Measurements from ENCODE around the gene PAQR8.

The PAQR8 gene

DNA sequence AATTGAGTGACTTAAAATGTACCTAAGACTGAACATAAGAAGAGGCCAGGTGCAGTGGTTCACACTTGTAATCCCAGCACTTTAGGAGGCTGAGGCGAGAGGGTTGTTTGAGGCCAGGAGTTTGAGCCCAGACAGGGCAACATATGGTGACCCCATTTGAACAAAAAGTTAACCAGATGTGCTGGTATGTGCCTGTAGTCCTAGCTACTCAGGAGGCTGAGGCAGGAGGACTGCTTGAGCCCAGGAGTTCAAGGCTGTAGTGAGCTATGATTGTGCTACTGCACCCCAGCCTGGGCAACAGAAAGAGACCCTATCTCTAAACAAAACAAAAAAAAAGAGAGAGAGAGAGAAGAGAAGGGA, 10.1 kb upstream of the PAQR8 start:
- no peak for DNase-seq

DNA sequence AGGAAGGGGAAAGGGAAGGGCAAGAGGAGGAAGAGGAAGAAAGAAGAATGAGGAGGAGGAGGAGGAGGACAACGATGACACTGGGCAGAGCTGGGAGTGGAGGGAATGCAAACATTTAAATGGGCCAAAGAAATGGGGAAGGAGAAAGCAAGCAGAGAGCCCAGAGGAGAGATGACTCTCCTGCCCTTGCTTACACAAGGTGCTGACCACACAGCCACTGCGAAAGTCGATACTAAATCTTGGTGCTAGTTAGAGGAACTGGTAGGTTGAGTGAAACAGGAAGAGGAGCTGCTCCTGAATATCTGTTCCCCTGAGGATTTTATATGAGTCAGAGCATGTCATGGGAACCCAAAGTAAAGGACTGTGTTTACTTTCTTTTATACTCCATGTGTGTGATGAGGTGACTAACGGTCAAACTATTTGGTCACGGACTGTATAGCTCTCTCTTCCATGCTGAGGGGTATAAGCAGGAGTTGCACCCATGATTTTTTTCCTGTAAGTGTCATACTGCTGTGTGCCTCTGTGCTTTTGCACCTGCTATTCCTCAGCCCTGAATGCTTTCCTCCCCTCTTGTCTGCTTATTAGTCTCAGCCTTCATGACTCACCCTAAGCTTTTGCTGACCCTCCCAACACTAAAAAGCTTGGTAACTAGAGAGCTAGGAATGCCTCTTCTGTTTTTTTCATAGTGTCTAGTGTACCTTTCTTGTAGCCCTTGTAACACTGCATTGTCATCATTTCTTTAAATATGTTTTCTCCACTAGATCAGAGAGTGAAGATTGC, 9.5 kb upstream of the PAQR8 start:
- no peak for DNase-seq

DNA sequence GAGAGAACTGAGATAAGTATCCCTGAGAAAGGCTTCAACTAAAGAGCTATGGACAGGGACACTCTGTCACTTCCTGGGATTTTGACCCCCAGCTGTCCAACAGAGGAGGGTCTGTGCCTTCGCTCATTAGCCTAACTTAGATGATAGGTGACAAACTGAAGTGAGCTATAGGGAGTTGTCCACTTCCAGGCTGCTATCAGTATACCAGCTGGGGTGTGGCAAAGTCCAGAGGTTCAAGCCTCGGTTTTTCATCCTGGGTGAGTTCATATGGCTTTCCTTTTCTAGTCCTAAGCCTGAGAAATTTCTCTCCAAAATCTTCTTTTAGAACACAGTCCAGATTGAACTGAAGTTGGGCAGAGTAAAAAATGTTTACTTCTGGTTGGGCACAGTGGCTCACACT, 5.9 kb upstream of the PAQR8 start:
- DNase-seq = no peak

DNA sequence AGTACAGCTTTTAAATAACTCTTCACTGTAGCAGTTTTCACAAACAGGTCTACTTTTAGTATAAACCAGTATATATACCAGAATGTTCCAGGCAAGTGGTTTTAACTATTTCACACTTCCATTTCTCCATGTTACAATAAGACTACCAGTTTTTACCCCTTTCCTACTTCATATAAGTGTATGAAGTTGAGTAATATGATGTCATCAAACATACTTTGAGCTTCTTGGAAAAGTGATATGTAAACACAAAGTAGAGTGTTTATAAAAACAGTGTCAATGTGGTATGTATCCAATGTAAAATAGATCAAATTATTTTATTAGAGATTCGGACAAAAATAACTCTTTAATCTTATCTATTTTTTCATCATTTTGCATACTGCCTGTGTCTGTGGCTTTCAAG, 2.5 kb upstream of the PAQR8 start:
- DNase-seq = no peak

DNA sequence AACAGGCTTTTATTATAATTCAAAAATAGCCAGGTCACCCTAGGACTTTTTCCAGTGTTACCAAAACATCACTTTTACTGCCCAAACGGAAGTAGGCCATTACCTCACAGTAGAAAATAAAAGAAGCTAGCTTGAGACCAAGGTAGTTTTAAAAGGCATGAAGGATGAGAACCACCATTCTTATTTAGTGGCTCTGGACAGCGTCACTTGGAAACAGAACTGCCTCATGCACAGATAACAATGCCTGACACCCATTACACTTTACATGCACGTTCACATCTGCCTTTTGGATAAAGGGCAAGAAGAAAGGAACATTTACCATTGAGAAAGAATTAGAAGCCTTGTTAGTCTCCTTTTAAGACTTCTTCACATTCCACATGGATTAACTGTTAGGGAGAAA, 1.9 kb upstream of the PAQR8 start:
- DNase-seq = no peak

DNA sequence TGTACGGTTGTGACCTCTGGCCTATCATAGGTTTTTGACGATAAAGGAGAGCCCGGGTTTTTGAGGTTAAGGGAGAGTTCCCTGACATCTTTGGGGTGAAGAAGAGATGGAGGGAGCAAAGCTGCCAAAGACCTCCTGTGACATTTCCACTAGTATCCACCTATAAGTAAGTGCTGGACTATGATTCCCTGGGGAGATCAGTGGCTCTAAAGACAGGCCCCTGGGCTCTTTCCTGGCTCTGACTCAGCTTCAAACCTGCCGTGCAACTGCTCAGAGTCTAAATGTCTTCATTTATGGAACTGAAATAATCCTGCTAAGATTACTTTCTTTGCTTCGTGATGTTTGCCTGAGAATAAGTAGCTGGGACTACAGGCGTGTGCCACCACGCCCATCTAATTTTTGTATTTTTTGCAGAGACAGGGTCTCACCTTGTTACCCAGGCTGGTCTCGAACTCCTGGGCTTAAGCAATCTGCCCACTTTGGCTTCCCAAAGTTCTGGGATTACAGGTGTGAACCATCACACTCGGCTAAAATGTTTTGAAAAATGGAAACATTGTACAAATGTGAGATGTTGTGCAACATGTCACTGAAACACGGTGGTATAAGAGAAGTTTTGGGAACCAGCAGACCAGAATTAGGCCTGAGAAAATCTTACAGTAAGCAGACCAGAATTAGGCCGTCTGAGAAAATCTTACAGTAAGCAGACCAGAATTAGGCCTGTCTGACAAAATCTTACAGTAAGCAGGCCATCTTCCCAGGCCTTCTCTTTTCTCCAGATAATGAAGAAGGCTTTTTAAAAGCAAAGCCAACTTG, 1.1 kb upstream of the PAQR8 start:
- DNase-seq = no peak

DNA sequence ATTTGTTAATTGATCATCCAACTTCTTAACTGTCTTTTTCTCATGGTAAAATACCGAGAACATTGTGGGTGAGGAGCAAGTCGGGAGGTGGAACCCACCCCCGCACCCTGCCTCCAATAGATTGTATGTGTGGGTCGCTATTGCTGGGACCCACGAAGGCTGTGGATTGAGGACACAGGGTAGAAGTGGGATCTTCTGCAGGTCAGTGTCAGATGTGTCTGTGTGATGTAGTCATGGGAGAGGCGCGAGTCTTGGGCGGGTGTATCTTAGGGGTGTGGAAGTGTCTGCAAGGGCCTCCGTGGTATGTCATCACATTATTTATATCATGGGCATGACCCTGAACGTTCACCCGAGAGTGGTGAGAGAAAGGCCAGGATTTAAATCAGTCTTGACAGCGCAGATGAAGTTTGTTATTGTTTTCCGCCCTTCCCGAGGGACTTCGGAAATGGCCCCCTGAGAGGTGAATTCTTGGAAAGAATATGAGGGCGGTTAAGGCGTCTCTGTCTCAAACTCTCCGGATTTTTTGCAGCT, 472 bp upstream of the PAQR8 start:
- no peak for DNase-seq

DNA sequence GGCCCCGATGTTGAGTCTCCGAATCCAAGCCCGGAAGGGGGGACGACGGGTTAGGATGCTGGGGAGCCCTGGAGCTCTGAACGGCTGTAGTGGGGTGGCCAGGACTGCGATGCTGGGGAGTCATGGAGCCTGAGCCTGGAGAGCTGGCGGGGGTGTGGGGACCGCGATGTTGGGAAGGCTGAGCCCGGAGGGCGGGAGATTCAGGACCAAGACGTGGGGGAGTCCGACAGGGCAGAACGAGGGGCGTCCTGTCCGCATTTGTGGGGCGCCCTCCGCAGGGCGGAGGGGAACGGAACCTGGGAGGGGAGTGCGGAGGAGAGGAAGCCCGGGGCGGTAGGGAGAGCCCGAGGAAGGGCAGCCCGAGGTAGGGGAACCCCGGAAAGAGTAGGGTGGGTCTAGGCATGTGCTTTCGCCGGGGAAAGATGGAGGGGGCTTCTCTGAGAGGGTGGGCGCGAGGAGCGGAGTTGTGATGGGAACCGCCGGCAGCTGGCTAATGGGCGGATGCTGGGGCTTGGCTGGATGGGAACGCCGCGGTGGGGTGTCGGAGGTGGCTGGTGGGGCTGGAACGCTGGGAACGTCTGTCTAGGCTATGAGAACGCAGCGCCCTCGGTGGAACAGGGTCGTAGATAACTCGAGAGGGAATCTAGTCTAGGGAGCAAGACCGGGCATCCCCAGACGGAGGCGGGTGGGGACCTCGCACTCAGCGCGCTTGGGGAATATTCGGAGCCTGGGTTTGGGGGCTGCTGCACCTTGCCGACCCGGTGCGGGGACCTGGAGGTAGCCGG, 684 bp downstream of the PAQR8 start:
- DNase-seq = peak; percentile 25

DNA sequence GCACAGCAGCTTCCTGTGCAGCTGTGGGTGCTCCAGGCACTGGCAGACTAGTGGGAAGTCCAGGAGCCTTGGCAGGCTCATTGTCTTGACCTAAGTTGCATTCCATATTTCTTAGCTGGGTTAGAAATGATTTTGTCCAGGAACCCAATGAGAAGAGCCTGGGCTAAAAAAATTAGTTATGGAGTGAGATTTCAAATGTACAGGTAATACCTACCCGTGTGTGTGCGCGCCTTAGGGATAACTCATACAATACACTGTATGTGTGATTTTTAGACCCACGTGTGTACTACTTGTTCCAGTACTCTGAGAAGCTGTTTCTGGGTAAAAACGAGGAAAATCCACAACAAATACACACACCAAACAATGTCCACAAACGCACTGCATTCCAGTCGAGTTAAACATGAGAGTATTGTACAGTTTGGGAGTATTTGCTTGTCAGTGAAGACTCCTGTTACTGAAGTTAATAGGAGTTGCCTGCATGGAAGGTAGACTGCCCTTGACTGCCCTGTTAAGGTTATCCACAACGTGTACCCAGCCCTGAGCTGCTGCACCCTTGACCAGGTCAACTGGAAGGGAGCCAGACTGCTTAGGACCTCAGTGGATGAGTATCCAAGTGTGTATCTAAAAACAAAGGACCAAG, 1.4 kb downstream of the PAQR8 start:
- no peak for DNase-seq

DNA sequence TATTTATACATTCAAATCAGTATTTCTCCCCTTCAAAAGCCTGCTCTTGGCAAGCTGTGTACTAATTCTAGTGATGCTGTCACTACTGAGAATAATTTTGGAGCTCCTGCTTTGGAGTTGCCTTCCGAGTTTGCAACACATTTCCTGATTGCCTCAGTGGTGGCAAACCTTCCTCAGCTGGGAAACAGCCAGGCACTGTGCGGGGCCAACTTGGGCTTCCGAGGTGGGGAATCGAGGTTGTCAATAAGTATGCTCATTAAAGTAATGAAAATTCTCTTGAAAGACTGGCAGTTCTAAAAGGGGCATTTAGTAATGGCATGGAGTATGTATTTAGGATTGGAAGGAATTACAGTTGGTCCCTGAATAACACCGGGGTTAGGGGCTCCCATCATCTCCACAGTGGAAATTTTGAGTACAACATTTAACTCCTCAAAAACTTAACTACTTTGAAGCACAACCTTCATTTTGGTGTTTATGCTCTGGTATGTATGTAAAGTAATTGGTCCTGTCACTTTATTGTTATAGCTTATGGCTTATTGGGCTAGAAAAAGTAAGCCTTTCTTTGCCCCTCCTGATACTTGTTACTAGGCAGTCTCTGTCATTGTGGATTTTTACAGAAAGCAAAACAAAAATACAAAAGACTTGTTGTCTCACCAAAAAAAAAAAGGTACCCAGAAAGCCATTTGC, 2.7 kb downstream of the PAQR8 start:
- no peak for DNase-seq

DNA sequence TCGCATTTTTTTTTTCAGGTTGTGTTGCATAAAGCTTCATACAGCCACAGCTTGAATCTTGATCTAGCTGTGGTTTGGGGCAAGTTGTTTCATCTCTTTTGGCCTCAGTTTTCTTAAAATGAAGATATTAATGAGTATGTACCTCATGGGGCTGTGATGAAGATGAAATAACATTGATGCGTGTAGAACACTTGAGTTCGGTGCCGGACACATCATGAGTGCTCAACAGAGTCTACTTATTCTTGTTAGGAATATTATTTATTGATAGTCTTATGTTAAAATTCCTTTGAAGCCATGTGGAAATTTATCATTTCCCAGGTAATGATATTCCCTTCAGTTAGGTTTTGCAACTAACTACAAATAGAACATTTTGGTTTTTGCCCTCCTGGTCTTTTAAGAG, 3.4 kb downstream of the PAQR8 start:
- no peak for DNase-seq

DNA sequence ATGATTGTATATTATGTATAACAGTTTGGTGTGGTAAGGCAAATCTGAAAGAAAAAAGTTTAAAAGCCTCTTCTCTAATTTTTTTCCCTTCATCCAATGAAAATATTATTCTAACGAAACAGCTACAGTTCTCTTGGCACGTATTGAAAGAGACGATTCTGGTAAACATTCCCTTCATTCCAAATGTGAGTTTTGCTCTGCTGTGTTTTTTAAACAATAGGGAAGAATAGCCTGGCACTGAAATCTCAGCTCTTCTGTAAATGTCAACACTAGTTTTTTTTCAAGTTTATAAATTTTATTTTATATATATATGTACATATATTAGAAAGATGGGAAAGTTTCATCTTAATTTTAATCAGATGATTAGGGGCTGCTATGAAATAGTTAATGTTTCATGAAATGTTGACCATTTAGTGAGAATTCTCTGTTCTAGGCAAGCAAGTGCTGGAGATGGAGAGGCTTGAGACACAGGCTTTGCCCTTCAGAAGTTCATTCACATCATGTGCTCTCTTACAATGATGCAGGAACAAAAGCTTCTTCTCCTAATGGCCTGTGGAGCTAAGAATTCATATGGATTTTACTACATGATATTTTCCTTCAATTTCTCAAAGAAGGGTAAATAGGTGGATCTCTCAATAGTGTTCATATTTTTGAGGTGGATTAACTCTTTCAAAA, 4.1 kb downstream of the PAQR8 start:
- no peak for DNase-seq

DNA sequence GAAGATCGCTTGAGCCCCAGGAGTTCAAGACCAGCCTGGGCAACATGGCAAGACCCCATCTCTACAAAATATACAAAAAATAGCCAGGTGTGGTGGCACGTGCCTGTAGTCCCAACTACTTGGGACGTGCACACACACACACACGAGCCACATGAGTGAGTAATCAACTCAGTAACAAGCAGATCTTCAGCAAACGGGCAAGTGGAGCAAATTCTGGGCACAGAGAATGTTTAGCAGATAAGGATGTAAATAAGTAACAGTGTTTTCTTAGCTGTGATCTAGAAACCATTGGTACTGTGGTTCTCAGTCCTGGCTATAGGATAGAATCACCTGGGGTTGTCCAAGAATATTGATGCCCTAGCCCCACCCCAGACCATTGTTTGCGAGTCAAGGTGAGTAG, 6.1 kb downstream of the PAQR8 start:
- no peak for DNase-seq

DNA sequence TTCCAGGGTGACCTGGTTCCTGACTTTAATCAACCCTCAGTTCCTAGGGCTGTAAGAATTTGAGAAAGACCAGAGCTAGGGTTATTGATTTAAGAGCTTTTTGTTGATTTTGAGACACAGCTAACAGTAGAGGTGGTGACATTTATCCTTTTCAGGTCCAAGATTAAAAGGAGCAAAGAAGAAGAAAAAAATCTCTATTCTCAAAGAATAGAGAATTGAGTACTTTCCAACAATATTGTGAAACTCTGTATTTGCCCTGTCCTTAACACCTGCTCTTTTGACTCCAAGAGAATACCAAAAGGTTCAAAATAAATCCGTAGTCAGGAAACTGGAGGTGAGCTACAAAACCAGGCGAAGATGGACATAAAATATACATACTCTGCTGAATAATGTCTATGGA, 7.3 kb downstream of the PAQR8 start:
- DNase-seq = no peak

DNA sequence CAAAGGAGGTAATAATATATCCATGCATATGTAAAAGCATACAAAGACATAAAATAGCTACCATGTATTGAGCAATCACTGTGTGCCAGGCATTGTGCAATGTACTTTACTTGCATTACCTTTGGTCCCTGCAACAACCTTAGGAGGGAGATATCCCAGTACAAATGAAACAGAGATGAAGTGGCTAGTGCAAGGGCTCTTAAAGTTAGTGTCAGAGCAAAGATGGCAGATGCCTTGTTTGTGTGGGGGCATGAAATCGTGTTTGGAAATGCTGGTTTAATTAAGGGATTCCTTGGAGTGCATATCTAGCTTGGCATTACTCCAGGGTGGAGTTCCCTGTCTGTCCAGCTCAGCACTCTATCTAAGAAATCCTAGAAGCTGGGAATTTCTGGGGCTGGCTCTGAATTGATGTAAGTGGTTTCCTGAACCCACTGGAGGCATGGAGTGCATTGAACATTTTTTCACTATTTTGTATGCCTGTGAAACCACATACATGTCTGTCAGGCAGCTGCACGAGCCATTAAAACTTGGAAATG, 9.8 kb downstream of the PAQR8 start:
- no peak for DNase-seq

DNA sequence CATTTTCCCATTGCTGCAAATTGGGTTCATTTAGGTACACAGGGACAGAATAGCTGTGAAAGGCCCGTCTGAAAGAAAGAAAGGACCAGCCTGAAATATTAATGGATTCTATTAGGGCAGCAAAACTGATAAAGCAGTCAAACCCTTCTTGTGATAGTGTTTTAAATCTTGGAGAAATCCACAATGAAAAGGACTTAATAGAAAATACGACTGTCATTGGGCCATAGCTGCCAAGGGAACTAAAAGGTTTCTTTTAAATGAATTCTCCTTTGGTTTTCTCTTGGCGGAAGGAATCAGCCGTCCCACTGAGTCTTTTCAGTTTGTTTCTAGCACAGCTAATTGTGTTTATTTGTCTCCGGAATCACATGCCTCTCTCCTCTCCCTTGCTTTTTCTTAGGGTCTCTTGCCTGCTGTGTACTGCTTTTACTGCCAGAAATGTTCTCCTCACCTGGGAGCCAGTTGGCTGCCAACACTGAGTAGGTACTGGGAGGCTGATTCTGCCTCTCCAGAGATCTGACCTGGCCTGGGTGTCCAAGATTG, 11.3 kb downstream of the PAQR8 start:
- DNase-seq = no peak

DNA sequence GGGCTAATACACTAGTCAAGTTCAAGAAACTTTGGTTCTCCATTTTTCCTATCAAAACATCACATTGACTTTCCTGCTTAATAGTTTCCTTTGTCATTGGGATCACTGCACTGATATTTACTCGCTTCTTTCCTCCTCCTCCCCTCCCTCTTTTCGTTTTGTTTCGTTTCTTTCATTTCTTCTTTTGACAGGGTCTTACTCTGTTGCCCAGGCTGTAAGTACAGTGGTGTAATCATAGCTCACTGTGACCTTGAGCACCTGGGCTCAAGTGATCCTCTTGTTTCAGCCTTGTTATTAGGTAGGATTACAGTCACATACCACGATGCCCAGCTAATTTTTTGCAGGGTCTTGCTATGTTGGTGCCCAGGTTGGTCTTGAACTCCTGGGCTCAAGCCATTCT, 12.3 kb downstream of the PAQR8 start:
- no peak for DNase-seq

DNA sequence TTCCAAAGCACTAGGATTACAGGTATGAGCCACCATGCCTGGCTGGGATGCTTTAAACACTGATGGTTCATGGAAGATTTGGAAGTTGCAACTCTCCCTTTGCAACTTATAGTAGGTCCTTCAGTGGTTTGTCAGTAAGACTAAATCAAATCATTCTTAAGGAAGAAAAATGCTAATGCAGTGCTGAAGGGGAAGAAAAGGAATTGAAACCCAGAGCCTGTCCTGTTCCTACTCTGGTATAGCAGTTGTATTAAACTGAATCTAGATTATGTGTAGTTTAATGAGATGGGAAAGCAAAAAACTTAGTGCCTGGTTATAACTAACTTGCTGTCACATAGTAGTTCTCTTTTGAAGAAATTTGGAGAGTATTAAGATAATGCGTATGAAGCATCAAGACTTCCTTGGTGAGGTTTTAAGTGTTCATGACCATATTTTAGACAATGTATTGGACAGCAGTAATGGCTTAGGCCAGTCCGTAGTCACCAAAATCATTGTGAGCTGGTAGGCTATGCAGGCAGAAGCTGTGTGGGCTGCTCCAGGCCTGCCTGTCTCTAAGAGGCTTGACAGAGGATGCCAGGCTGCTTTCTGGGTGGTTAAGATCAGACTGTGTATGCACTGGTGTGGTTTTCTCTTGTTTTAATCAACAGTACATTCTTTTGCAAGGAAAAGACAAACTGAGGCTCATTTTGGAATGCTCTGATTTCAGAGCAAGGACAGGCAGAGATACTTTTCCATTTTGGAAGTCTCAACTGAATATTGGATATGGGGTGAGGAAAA, 14.0 kb downstream of the PAQR8 start:
- DNase-seq = no peak

DNA sequence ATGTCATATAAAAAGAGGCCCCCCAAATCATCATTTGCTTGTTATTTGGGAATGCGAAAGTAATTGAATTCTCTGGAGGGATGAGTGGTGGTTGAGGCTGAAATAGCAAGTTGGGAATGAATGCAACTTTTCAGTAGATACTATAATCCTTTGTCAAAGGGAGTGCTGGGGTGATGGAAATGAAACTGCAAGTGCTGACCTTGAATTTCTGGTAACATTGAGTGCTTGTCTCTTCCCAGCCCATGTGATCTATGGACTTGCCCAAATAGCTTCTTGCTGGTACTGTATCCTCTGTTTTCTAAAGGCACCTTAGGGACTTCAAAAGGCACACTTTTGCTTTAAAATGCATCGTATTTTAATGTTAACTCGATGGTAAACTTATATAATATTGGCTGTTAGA, 14.8 kb downstream of the PAQR8 start:
- no peak for DNase-seq

DNA sequence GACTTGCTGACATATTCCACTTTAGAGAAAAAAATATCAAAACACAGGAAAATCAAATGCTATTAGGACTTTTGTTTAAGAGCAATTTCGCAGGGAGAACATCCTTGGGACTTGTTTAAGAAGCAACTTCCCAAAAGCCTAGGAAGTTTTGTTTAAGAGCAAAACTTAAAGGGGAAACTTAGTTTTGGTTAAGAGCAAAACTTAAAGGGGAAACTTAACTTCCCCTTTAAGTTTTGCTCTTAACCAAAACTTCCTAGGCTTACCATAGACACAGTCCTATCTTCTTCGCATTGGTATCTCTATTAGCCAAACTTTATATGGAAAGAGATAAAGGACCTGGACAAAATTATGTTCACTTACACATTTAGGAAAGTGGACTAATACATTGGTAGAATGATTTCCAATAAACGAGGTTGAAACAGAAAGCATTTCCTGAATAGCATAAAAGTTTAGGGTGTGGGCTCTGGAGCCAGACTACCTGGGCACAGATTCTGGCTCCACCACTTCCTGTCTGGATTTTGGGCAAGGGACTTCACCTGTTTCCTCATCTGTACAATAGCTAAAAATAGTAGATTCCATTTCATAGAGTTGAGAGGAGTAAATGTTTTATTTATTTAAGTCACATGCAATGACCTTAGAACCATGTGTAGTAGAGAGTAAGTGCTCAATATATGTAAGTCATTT, 15.7 kb downstream of the PAQR8 start:
- DNase-seq = no peak
